Measurements from ENCODE around the gene SLC25A23.
"Not testable (repeated sequence)": the region's sequence is repeated elsewhere in the genome, so short reads cannot be mapped to it uniquely, and the experiment has no call there.

- TF ChIP-seq, protein P1, sequence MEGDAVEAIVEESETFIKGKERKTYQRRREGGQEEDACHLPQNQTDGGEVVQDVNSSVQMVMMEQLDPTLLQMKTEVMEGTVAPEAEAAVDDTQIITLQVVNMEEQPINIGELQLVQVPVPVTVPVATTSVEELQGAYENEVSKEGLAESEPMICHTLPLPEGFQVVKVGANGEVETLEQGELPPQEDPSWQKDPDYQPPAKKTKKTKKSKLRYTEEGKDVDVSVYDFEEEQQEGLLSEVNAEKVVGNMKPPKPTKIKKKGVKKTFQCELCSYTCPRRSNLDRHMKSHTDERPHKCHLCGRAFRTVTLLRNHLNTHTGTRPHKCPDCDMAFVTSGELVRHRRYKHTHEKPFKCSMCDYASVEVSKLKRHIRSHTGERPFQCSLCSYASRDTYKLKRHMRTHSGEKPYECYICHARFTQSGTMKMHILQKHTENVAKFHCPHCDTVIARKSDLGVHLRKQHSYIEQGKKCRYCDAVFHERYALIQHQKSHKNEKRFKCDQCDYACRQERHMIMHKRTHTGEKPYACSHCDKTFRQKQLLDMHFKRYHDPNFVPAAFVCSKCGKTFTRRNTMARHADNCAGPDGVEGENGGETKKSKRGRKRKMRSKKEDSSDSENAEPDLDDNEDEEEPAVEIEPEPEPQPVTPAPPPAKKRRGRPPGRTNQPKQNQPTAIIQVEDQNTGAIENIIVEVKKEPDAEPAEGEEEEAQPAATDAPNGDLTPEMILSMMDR (IDR thresholded peaks at IDR 0.05 in 2 of 3, conservative IDR thresholded peaks at IDR 0.05 in 1 of 3; ENCODE audit: borderline replicate concordance in 1 of 3, insufficient read depth in 1 of 3, low read depth in 2 of 3, low read length in 2 of 3) = not testable (repeated sequence)
- TF ChIP-seq POLR2A (IDR thresholded peaks at IDR 0.05; ENCODE audit: borderline replicate concordance, extremely low read depth, insufficient read depth, insufficient read length); RAD21 (IDR thresholded peaks at IDR 0.05; ENCODE audit: low read depth); MAX (IDR thresholded peaks at IDR 0.05); EZH2phosphoT487 (IDR thresholded peaks at IDR 0.05; ENCODE audit: borderline replicate concordance); REST (IDR thresholded peaks at IDR 0.05; ENCODE audit: low read depth); EGR1 (IDR thresholded peaks at IDR 0.05; ENCODE audit: low read depth); FOSL1 (IDR thresholded peaks at IDR 0.05; ENCODE audit: low read depth); EZH2 (IDR thresholded peaks at IDR 0.05); POLR2AphosphoS5 (IDR thresholded peaks at IDR 0.05; ENCODE audit: low read depth, low read length): not testable (repeated sequence)
Observed at GRCh38 chr19:6428692-6429418, 30.7 kb downstream of the SLC25A23 start.

All from HCT116 (cell line).